ENCODE results near the gene KRTAP2-2. TPM values are rescaled to one million over a fixed set of nuclear protein-coding genes. Genes with fewer than 3 reads are reported as not detected.

KRTAP2-2 gene
- total RNA-seq, 2 donors from 2014 or later, result not detected

Other genes starting within 250 kb of the KRTAP2-2 start
- 10 to 100 TPM; 57.0 to 68.8 TPM for gene KRT10, start 232.6 kb downstream of the KRTAP2-2 start, total RNA-seq
- gene KRT12, start 188.0 kb downstream of the KRTAP2-2 start, total RNA-seq, result not detected
- not detected for gene KRT20, start 170.0 kb downstream of the KRTAP2-2 start, total RNA-seq
- gene KRT23, start 117.6 kb downstream of the KRTAP2-2 start, total RNA-seq, result under 1 TPM in 1 of 2 donors, not detected in 1; 0.29 TPM
- gene KRT39, start 88.3 kb downstream of the KRTAP2-2 start, total RNA-seq, result not detected
- not detected for gene KRT40, start 70.9 kb downstream of the KRTAP2-2 start, total RNA-seq
- gene KRTAP3-3, start 61.1 kb downstream of the KRTAP2-2 start, total RNA-seq, result not detected
- not detected for gene KRTAP3-2, start 55.3 kb downstream of the KRTAP2-2 start, total RNA-seq
- gene KRTAP3-1, start 46.1 kb downstream of the KRTAP2-2 start, total RNA-seq, result not detected
- not detected for gene KRTAP1-5, start 28.0 kb downstream of the KRTAP2-2 start, total RNA-seq
- not detected for gene KRTAP1-4, start 25.0 kb downstream of the KRTAP2-2 start, total RNA-seq
- not detected for gene KRTAP1-3, start 20.4 kb downstream of the KRTAP2-2 start, total RNA-seq
- gene KRTAP1-1, start 13.8 kb downstream of the KRTAP2-2 start, total RNA-seq, result not detected
- not detected for gene KRTAP2-1, start 7.9 kb downstream of the KRTAP2-2 start, total RNA-seq
- gene KRTAP2-3, start 4.9 kb upstream of the KRTAP2-2 start, total RNA-seq, result not detected
- not detected for gene KRTAP2-4, start 10.6 kb upstream of the KRTAP2-2 start, total RNA-seq
- not detected for gene KRTAP4-7, start 28.9 kb upstream of the KRTAP2-2 start, total RNA-seq
- gene KRTAP4-8, start 42.9 kb upstream of the KRTAP2-2 start, total RNA-seq, result not detected
- not detected for gene KRTAP4-16, start 47.0 kb upstream of the KRTAP2-2 start, total RNA-seq
- gene KRTAP4-9, start 50.2 kb upstream of the KRTAP2-2 start, total RNA-seq, result not detected
- gene KRTAP4-11, start 63.1 kb upstream of the KRTAP2-2 start, total RNA-seq, result not detected
- not detected for gene KRTAP4-12, start 69.0 kb upstream of the KRTAP2-2 start, total RNA-seq
- not detected for gene KRTAP4-6, start 85.3 kb upstream of the KRTAP2-2 start, total RNA-seq
- not detected for gene KRTAP4-5, start 94.6 kb upstream of the KRTAP2-2 start, total RNA-seq
- not detected for gene KRTAP4-4, start 105.5 kb upstream of the KRTAP2-2 start, total RNA-seq
- gene KRTAP4-3, start 113.0 kb upstream of the KRTAP2-2 start, total RNA-seq, result not detected
- gene KRTAP4-2, start 123.0 kb upstream of the KRTAP2-2 start, total RNA-seq, result not detected
- not detected for gene KRTAP4-1, start 129.7 kb upstream of the KRTAP2-2 start, total RNA-seq
- not detected for gene KRTAP9-1, start 134.7 kb upstream of the KRTAP2-2 start, total RNA-seq
- not detected for gene KRTAP9-2, start 171.4 kb upstream of the KRTAP2-2 start, total RNA-seq
- not detected for gene KRTAP9-3, start 177.2 kb upstream of the KRTAP2-2 start, total RNA-seq
- gene KRTAP9-8, start 182.8 kb upstream of the KRTAP2-2 start, total RNA-seq, result not detected
- gene KRTAP9-4, start 194.5 kb upstream of the KRTAP2-2 start, total RNA-seq, result not detected
- not detected for gene KRTAP9-9, start 200.2 kb upstream of the KRTAP2-2 start, total RNA-seq
- not detected for gene KRTAP9-6, start 210.1 kb upstream of the KRTAP2-2 start, total RNA-seq
- not detected for gene KRTAP9-7, start 220.5 kb upstream of the KRTAP2-2 start, total RNA-seq
- gene KRTAP29-1, start 247.6 kb upstream of the KRTAP2-2 start, total RNA-seq, result not detected

Data from left cardiac atrium (tissue), 2 donors.